ENCODE measurements around the gene FLVCR1.

FLVCR1 gene

GRCh38 chr1:212915245-212916091 is 57.4 kb downstream of the FLVCR1 start:
- DNase-seq, result peak in 17 of 51 donors; percentile 3 to 41 (median 14)

- peak in 13 of 51 donors; percentile 6 to 54 (median 13) for DNase-seq
Measured at GRCh38 chr1:212916481-212917133, 58.5 kb downstream of the FLVCR1 start.

GRCh38 chr1:212917134-212917485 is 59.0 kb downstream of the FLVCR1 start:
- DNase-seq, result no peak

- DNase-seq, result no peak
Measured at GRCh38 chr1:212917858-212918257, 59.8 kb downstream of the FLVCR1 start.

- no peak for DNase-seq
Measured at GRCh38 chr1:212918824-212919223, 60.7 kb downstream of the FLVCR1 start.

- DNase-seq, result no peak
Measured at GRCh38 chr1:212920246-212920645, 62.2 kb downstream of the FLVCR1 start.

- no peak for DNase-seq
Measured at GRCh38 chr1:212920896-212921295, 62.8 kb downstream of the FLVCR1 start.

GRCh38 chr1:212922016-212922415 is 63.9 kb downstream of the FLVCR1 start:
- DNase-seq, result no peak

- no peak for DNase-seq
Measured at GRCh38 chr1:212926372-212926771, 68.3 kb downstream of the FLVCR1 start.

GRCh38 chr1:212928323-212929291 is 70.5 kb downstream of the FLVCR1 start:
- DNase-seq, result no peak

GRCh38 chr1:212930986-212931678 is 73.1 kb downstream of the FLVCR1 start:
- no peak for DNase-seq

- no peak for DNase-seq
Measured at GRCh38 chr1:212933815-212934471, 75.9 kb downstream of the FLVCR1 start.

- no peak for DNase-seq
Measured at GRCh38 chr1:212935387-212935981, 77.4 kb downstream of the FLVCR1 start.

- DNase-seq, result no peak
Measured at GRCh38 chr1:212937034-212937433, 79.0 kb downstream of the FLVCR1 start.

GRCh38 chr1:212938846-212939245 is 80.8 kb downstream of the FLVCR1 start:
- DNase-seq, result no peak

- no peak for DNase-seq
Measured at GRCh38 chr1:212941452-212941851, 83.4 kb downstream of the FLVCR1 start.

GRCh38 chr1:212942679-212943392 is 84.8 kb downstream of the FLVCR1 start:
- DNase-seq, result no peak

GRCh38 chr1:212943393-212943710 is 85.3 kb downstream of the FLVCR1 start:
- DNase-seq, result no peak

- DNase-seq, result no peak
Measured at GRCh38 chr1:212944229-212944901, 86.3 kb downstream of the FLVCR1 start.

Measured in hypothalamus (tissue), 51 donors.